ENCODE data around the gene SPRYD3. TPM values are rescaled to one million over a fixed set of nuclear protein-coding genes. Genes with fewer than 3 reads are reported as not detected.

Gene SPRYD3
- total and polyA plus RNA-seq, 11 donors: 26.0 to 94.7 (median 48.5) TPM

- Histone ChIP-seq H3K27me3 (no peaks in the 10 kb centered on the region), H3K9me3 (no peaks in the 10 kb centered on the region), H3K4me1 (peaks cover 0 to 25% (median 9%) of the 10 kb centered on the region in 12 donors), H3K36me3 (peaks cover 0 to 9% (median 0%) of the 10 kb centered on the region in 9 donors), H3K4me3 (no peak overlapping the region), H3K27ac (no peak overlapping the region)
- TF ChIP-seq CTCF (IDR thresholded peaks at IDR 0.05): no peak
- no peak for TF ChIP-seq POLR2A (IDR thresholded peaks at IDR 0.05)
- intact Hi-C loops (cut with DNase I): no loop called here
- DNase-seq (no peak), ATAC-seq (no peak)
- WGBS, 4 donors: 57 to 69% (median 62%) methylated on average over 7 of the region's 7 CpGs
Measured at GRCh38 chr12:53107122-53107521, 27.9 kb upstream of the SPRYD3 start.

GRCh38 chr12:53105712-53106439, 26.7 kb upstream of the SPRYD3 start:
- no peaks in the 10 kb centered on the region for H3K27me3 ChIP-seq
- no peaks in the 10 kb centered on the region for H3K9me3 ChIP-seq
- peaks cover 0 to 22% (median 7%) of the 10 kb centered on the region in 9 donors for H3K36me3 ChIP-seq
- H3K4me3 ChIP-seq: no peak overlapping the region
- TF ChIP-seq CTCF (IDR thresholded peaks at IDR 0.05) (no peak), POLR2A (IDR thresholded peaks at IDR 0.05) (no peak)
- H3K4me1 ChIP-seq: peaks cover 0 to 29% (median 9%) of the 10 kb centered on the region in 12 donors
- DNase-seq: no peak
- ATAC-seq: peak in 1 of 4 donors; percentile 23
- intact Hi-C loops (cut with DNase I): no loop called here
- H3K27ac ChIP-seq: no peak overlapping the region
- 78 to 94% (median 88%) methylated on average over 6 to 7 of the region's 7 CpGs for WGBS, 4 donors

- H3K4me3 ChIP-seq: no peak overlapping the region
- intact Hi-C loops (cut with DNase I): no loop called here
- H3K4me1 ChIP-seq: peaks cover 0 to 29% (median 9%) of the 10 kb centered on the region in 12 donors
- 93 to 97% (median 94%) methylated on average over 8 of the region's 8 CpGs for WGBS, 4 donors
- peaks cover 0 to 26% (median 10%) of the 10 kb centered on the region in 9 donors for H3K36me3 ChIP-seq
- no peaks in the 10 kb centered on the region for H3K27me3 ChIP-seq
- DNase-seq: no peak
- no peak for TF ChIP-seq CTCF (IDR thresholded peaks at IDR 0.05)
- ATAC-seq: no peak
- no peak overlapping the region for H3K27ac ChIP-seq
- H3K9me3 ChIP-seq: no peaks in the 10 kb centered on the region
Measured at GRCh38 chr12:53105256-53105655, 26.1 kb upstream of the SPRYD3 start.

GRCh38 chr12:53103860-53104305, 24.7 kb upstream of the SPRYD3 start:
- no peaks in the 10 kb centered on the region for H3K9me3 ChIP-seq
- no peak for DNase-seq
- H3K4me1 ChIP-seq: peaks cover 0 to 34% (median 15%) of the 10 kb centered on the region in 12 donors
- 54 to 65% (median 60%) methylated on average over 3 of the region's 3 CpGs for WGBS, 4 donors
- no peak for TF ChIP-seq POLR2A (IDR thresholded peaks at IDR 0.05)
- no peak for TF ChIP-seq CTCF (IDR thresholded peaks at IDR 0.05)
- H3K36me3 ChIP-seq: peaks cover 0 to 26% (median 10%) of the 10 kb centered on the region in 9 donors
- peak overlapping the region in 1 of 12 donors; percentile 69 for H3K27ac ChIP-seq
- intact Hi-C loops (cut with DNase I): no loop called here
- no peak overlapping the region for H3K4me3 ChIP-seq
- no peak for ATAC-seq
- H3K27me3 ChIP-seq: no peaks in the 10 kb centered on the region

Data from heart left ventricle (tissue), 16 donors.